IMR-90 (cell line): Measurements from ENCODE around the gene ARPC2. TPM values are rescaled to one million over a fixed set of nuclear protein-coding genes. Genes with fewer than 3 reads are reported as not detected.

Source experiments
- ATAC-seq: fragments of 200-7000 bp; cut with Tn5 transposase; 2 replicates; pipeline ENCODE4 v1.9.1; 2020; ENCODE audit warnings: low read depth, mild to moderate bottlenecking, moderate library complexity
- BruUV-seq: library from RNA; stranded (reverse); fragments of 400-500 nt; replicated peaks from 2 replicates; lab custom pipeline; 2021; lab: Mats Ljungman, UMichigan
- CTCF ChIA-PET: fragments of 300-600 bp; formaldehyde crosslinking; extraction: SDS; loops from one replicate; lab custom pipeline; 2021; ENCODE audit warnings: antibody characterized with exemption; lab: Yijun Ruan, JAX
- POLR2A ChIA-PET: fragments of 300-600 bp; sonication (Branson Sonifier 250); formaldehyde crosslinking; loops from one replicate; lab custom pipeline; 2022; ENCODE audit warnings: antibody characterized with exemption; ENCODE audit not compliant: unreplicated experiment; lab: Charles Lee
- DNase-seq: peaks from one replicate; pipeline ENCODE4 v3.0.0; 2013
- H2AFZ ChIP-seq: replicated peaks from 2 replicates; pipeline ENCODE3; 2013; ENCODE audit warnings: low read length, mild to moderate bottlenecking; ENCODE audit not compliant: poor library complexity
- H2AK5ac ChIP-seq: 2 replicates; pipeline ENCODE4 v1.6.1; 2013; ENCODE audit warnings: low read depth, low read length, inconsistent platforms
- H2AK9ac ChIP-seq: replicated peaks from 2 replicates; pipeline ENCODE3; 2013; ENCODE audit warnings: mild to moderate bottlenecking, low read depth, low read length, moderate library complexity; ENCODE audit not compliant: poor library complexity
- H2BK120ac ChIP-seq: 2 replicates; pipeline ENCODE4 v1.6.1; 2013; ENCODE audit warnings: low read depth, low read length, inconsistent platforms
- H2BK15ac ChIP-seq: 3 replicates; pipeline ENCODE4 v1.6.1; 2013; ENCODE audit warnings: low read depth, low read length, inconsistent platforms
- H2BK20ac ChIP-seq: 2 replicates; pipeline ENCODE4 v1.6.1; 2013; ENCODE audit warnings: low read depth, mild to moderate bottlenecking, inconsistent platforms, low read length, moderate library complexity
- H2BK5ac ChIP-seq: 2 replicates; pipeline ENCODE4 v1.6.1; 2013; ENCODE audit warnings: mild to moderate bottlenecking, low read depth, low read length, inconsistent platforms; ENCODE audit not compliant: poor library complexity, severe bottlenecking
- H3K14ac ChIP-seq: replicated peaks from 2 replicates; pipeline ENCODE4 v1.6.1; 2013; ENCODE audit warnings: low read depth, low read length, inconsistent platforms
- H3K18ac ChIP-seq: 2 replicates; pipeline ENCODE4 v1.6.1; 2013; ENCODE audit warnings: low read depth, low read length, control low read depth
- H3K23ac ChIP-seq: 2 replicates; pipeline ENCODE4 v1.6.1; 2013; ENCODE audit warnings: low read depth, low read length, inconsistent platforms
- H3K27ac ChIP-seq: 2 replicates; pipeline ENCODE4 v1.5.1; 2013; ENCODE audit warnings: mild to moderate bottlenecking, control low read depth, low read length; ENCODE audit not compliant: insufficient read depth
- H3K27me3 ChIP-seq: 2 replicates; pipeline ENCODE4 v1.6.1; 2013; ENCODE audit warnings: low read length; ENCODE audit not compliant: control insufficient read depth, insufficient read depth
- H3K36me3 ChIP-seq: 2 replicates; pipeline ENCODE4 v1.6.1; 2013; ENCODE audit warnings: low read length, mixed read lengths; ENCODE audit not compliant: control insufficient read depth, insufficient read depth
- H3K4ac ChIP-seq: 2 replicates; pipeline ENCODE4 v1.6.1; 2013; ENCODE audit warnings: low read depth, low read length, inconsistent platforms
- H3K4me1 ChIP-seq: 2 replicates; pipeline ENCODE4 v1.6.1; 2013; ENCODE audit warnings: low read length, mixed read lengths; ENCODE audit not compliant: control insufficient read depth, insufficient read depth
- H3K4me2 ChIP-seq: 2 replicates; pipeline ENCODE4 v1.6.1; 2013; ENCODE audit warnings: low read depth, mild to moderate bottlenecking, control low read depth, low read length, moderate library complexity
- H3K4me3 ChIP-seq: 2 replicates; pipeline ENCODE4 v1.5.1; 2013; ENCODE audit warnings: low read depth, mild to moderate bottlenecking, control low read depth, low read length, moderate library complexity; ENCODE audit not compliant: insufficient read depth
- H3K56ac ChIP-seq: 2 replicates; pipeline ENCODE4 v1.6.1; 2013; ENCODE audit warnings: low read length, inconsistent platforms; ENCODE audit not compliant: insufficient read depth; ENCODE audit errors: extremely low read depth
- H3K79me1 ChIP-seq, 2 experiments: 2 replicates each; pipeline ENCODE4 v1.6.1; 2013; ENCODE audit warnings: low read length in 2 of 2, inconsistent platforms in 1 of 2, low read depth in 1 of 2
- H3K9ac ChIP-seq: 2 replicates; pipeline ENCODE4 v1.6.1; 2013; ENCODE audit warnings: low read depth, low read length, control low read depth
- H3K9me1 ChIP-seq: 2 replicates; pipeline ENCODE4 v1.6.1; 2013; ENCODE audit warnings: low read length, inconsistent platforms; ENCODE audit not compliant: insufficient read depth
- H3K9me3 ChIP-seq: 2 replicates; pipeline ENCODE4 v1.6.1; 2013; ENCODE audit warnings: low read length; ENCODE audit not compliant: control insufficient read depth, insufficient read depth
- H4K20me1 ChIP-seq: 2 replicates; pipeline ENCODE4 v1.6.1; 2013; ENCODE audit warnings: low read length, inconsistent platforms; ENCODE audit not compliant: insufficient read depth
- H4K5ac ChIP-seq: 2 replicates; pipeline ENCODE4 v1.6.1; 2013; ENCODE audit warnings: mild to moderate bottlenecking, low read depth, low read length, control low read depth
- H4K8ac ChIP-seq, 2 experiments: 2 replicates each; pipeline ENCODE4 v1.6.1; 2013; ENCODE audit warnings: low read depth in 2 of 2, low read length in 2 of 2, control low read depth in 1 of 2, inconsistent platforms in 1 of 2
- H4K91ac ChIP-seq: 2 replicates; pipeline ENCODE4 v1.6.1; 2013; ENCODE audit warnings: low read depth, low read length, inconsistent platforms; ENCODE audit not compliant: insufficient read depth
- BHLHE40 ChIP-seq: fragments of 150-350 bp; IDR thresholded peaks from 2 replicates; pipeline ENCODE4 v1.6.1; 2016; ENCODE audit warnings: mild to moderate bottlenecking, low read depth, low read length
- CEBPB ChIP-seq: IDR thresholded peaks from 2 replicates; pipeline ENCODE4 v1.6.1; 2012; ENCODE audit warnings: low read depth, low read length, improper control_type of control experiment
- CHD1 ChIP-seq: IDR thresholded peaks from 2 replicates; pipeline ENCODE4 v1.6.1; 2012; ENCODE audit warnings: low read depth, low read length, improper control_type of control experiment
- FOS ChIP-seq: fragments of 150-350 bp; IDR thresholded peaks from 2 replicates; pipeline ENCODE4 v1.6.1; 2016; ENCODE audit warnings: low read depth, low read length
- MAFK ChIP-seq: IDR thresholded peaks from 2 replicates; pipeline ENCODE4 v1.6.1; 2012; ENCODE audit warnings: low read depth, low read length, improper control_type of control experiment
- MAZ ChIP-seq: IDR thresholded peaks from 2 replicates; pipeline ENCODE4 v1.6.1; 2012; ENCODE audit warnings: low read depth, mild to moderate bottlenecking, low read length, improper control_type of control experiment, moderate library complexity, borderline replicate concordance
- MXI1 ChIP-seq: IDR thresholded peaks from 2 replicates; pipeline ENCODE4 v1.6.1; 2012; ENCODE audit warnings: low read depth, mild to moderate bottlenecking, low read length, moderate library complexity, borderline replicate concordance
- NFE2L2 ChIP-seq: fragments of 150-350 bp; IDR thresholded peaks from 2 replicates; pipeline ENCODE4 v1.6.1; 2016; ENCODE audit warnings: low read depth, mild to moderate bottlenecking, low read length
- POLR2A ChIP-seq: IDR thresholded peaks from 2 replicates; pipeline ENCODE4 v1.6.1; 2012; ENCODE audit warnings: mild to moderate bottlenecking, low read depth, low read length
- RAD21 ChIP-seq: IDR thresholded peaks from 2 replicates; pipeline ENCODE4 v1.6.1; 2012; ENCODE audit warnings: low read length, improper control_type of control experiment
- RCOR1 ChIP-seq: IDR thresholded peaks from 2 replicates; pipeline ENCODE4 v1.6.1; 2012; ENCODE audit warnings: mild to moderate bottlenecking, low read length, improper control_type of control experiment; ENCODE audit not compliant: insufficient replicate concordance
- RFX5 ChIP-seq: IDR thresholded peaks from 2 replicates; pipeline ENCODE4 v1.8.0; 2012; ENCODE audit warnings: low read depth, mild to moderate bottlenecking, low read length, moderate library complexity
- SMC3 ChIP-seq: fragments of 150-350 bp; IDR thresholded peaks from 2 replicates; pipeline ENCODE4 v1.6.1; 2016; ENCODE audit warnings: low read depth, mild to moderate bottlenecking, antibody characterized with exemption, low read length, moderate library complexity
- WGBS, 2 experiments: methylation state at CpG; one replicate each; pipeline versions ENCODE4 v1.1.5 to v1.1.7; 2013; ENCODE audit warnings: missing lambda C conversion rate in 2 of 2; ENCODE audit not compliant: insufficient read length in 1 of 2; ENCODE audit errors: extremely low coverage in 2 of 2; 5-methylcytosine and 5-hydroxymethylcytosine counted together
- dilution Hi-C: fragments of 300-500 bp; cut with HindIII; formaldehyde crosslinking; loops from one replicate; pipeline ENCODE4 v1.14.3; 2018; ENCODE audit warnings: low sequenced_read_pairs; ENCODE audit not compliant: unreplicated experiment
- in situ Hi-C: fragments of 300-500 bp; cut with MboI; formaldehyde crosslinking; loops from 3 replicates; pipeline ENCODE4 v1.14.3; 2019; ENCODE audit warnings: low sequenced_read_pairs, inconsistent platforms, mixed read lengths
- intact Hi-C: fragments of 100-400 bp; cut with micrococcal nuclease; formaldehyde crosslinking; loops from 2 replicates; pipeline ENCODE4 v1.10.0; 2022
- polyA plus RNA-seq, 3 experiments: library from polyadenylated mRNA; depleted of rRNA; stranded (reverse); fragments of >200 nt; gene quantifications; 2 replicates each; pipeline ENCODE4 v1.2.3, GENCODE V29; 2012; ENCODE audit warnings: low replicate concordance in 1 of 3
- total RNA-seq: library from RNA; depleted of rRNA; stranded (reverse); fragments of >200 nt; gene quantifications from 2 replicates; pipeline ENCODE4 v1.2.3, GENCODE V29; 2012
- TF ChIP-seq, protein P1 (sequence below): fragments of 150-350 bp; IDR thresholded peaks from 2 replicates; pipeline ENCODE4 v1.6.1; 2016; ENCODE audit warnings: low read depth, mild to moderate bottlenecking, low read length, moderate library complexity, borderline replicate concordance
- TF ChIP-seq, protein P2 (sequence below): conservative IDR thresholded peaks from 2 replicates; pipeline ENCODE4 v1.5.1; 2012; ENCODE audit warnings: mild to moderate bottlenecking, low read depth, low read length, improper control_type of control experiment
- TF ChIP-seq, protein P3 (sequence below): fragments of 150-350 bp; IDR thresholded peaks from 2 replicates; pipeline ENCODE4 v1.6.1; 2017; ENCODE audit warnings: mild to moderate bottlenecking, antibody characterized with exemption, low read length, low read depth

The ARPC2 gene
- total and polyA plus RNA-seq, 2 of the 4 experiments (the other 2 are of a cell fraction) = 561 to 635 TPM

DNA sequence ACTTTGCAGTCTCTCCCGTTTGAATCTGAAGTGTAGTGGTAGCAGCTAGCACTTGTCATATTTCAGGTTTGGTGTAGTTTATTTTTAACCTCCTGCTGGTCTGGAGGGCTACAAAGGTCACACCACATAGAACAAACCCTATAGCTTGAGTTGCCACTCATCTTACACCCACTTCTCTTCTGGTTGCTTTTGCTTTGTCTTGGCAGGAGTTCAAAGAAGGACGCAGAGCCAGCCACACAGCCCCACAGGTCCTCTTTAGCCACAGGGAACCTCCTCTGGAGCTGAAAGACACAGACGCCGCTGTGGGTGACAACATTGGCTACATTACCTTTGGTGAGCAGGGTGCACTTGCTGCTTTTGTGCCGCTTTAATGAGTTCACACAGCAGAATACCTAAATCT lies 28.2 kb downstream of the ARPC2 start:
- no peak overlapping the region for H2AFZ ChIP-seq
- no peak overlapping the region for H2BK20ac ChIP-seq
- H4K20me1 ChIP-seq = peaks cover 27% of the 10 kb centered on the region
- H2BK120ac ChIP-seq = no peak overlapping the region
- CTCF ChIA-PET = no interaction called here
- intact Hi-C loops = no loop called here
- no peaks in the 10 kb centered on the region for H3K27me3 ChIP-seq
- no peak overlapping the region for H3K56ac ChIP-seq
- H3K79me1 ChIP-seq = peaks cover 44 to 70% of the 10 kb centered on the region in 2 experiments
- no peak overlapping the region for H2AK9ac ChIP-seq
- POLR2A ChIA-PET = no interaction called here
- no peak overlapping the region for H2BK15ac ChIP-seq
- no peaks in the 10 kb centered on the region for H3K9me3 ChIP-seq
- H3K14ac ChIP-seq = no peak overlapping the region
- H4K91ac ChIP-seq = no peak overlapping the region
- ATAC-seq = no peak
- BruUV-seq = no TSS peak
- WGBS, 2 experiments = 92% methylated on average over 2 of the region's 5 CpGs; no CpG with 5 or more reads in 1 of the 2 experiments
- H4K8ac ChIP-seq = no peak overlapping the region
- no peak overlapping the region for H4K5ac ChIP-seq
- in situ Hi-C loops = no loop called here
- 0 out of 2 replicates have a peak, but pooled peaks cover 5% of the 10 kb centered on the region for H3K9me1 ChIP-seq
- no peak overlapping the region for H3K9ac ChIP-seq
- no peak overlapping the region for H3K4me3 ChIP-seq
- dilution Hi-C loops = no loop called here
- peaks cover 69% of the 10 kb centered on the region for H3K36me3 ChIP-seq
- H2AK5ac ChIP-seq = no peak overlapping the region
- no peak overlapping the region for H3K27ac ChIP-seq
- no peak for DNase-seq
- no peak overlapping the region for H3K23ac ChIP-seq
- no peak overlapping the region for H2BK5ac ChIP-seq
- TF ChIP-seq, protein P1, sequence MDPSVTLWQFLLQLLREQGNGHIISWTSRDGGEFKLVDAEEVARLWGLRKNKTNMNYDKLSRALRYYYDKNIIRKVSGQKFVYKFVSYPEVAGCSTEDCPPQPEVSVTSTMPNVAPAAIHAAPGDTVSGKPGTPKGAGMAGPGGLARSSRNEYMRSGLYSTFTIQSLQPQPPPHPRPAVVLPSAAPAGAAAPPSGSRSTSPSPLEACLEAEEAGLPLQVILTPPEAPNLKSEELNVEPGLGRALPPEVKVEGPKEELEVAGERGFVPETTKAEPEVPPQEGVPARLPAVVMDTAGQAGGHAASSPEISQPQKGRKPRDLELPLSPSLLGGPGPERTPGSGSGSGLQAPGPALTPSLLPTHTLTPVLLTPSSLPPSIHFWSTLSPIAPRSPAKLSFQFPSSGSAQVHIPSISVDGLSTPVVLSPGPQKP = no peak
- TF ChIP-seq MXI1 = no peak
- TF ChIP-seq, protein P2, sequence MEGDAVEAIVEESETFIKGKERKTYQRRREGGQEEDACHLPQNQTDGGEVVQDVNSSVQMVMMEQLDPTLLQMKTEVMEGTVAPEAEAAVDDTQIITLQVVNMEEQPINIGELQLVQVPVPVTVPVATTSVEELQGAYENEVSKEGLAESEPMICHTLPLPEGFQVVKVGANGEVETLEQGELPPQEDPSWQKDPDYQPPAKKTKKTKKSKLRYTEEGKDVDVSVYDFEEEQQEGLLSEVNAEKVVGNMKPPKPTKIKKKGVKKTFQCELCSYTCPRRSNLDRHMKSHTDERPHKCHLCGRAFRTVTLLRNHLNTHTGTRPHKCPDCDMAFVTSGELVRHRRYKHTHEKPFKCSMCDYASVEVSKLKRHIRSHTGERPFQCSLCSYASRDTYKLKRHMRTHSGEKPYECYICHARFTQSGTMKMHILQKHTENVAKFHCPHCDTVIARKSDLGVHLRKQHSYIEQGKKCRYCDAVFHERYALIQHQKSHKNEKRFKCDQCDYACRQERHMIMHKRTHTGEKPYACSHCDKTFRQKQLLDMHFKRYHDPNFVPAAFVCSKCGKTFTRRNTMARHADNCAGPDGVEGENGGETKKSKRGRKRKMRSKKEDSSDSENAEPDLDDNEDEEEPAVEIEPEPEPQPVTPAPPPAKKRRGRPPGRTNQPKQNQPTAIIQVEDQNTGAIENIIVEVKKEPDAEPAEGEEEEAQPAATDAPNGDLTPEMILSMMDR = no peak
- TF ChIP-seq MAFK = no peak
- TF ChIP-seq POLR2A = no peak
- TF ChIP-seq SMC3 = no peak
- TF ChIP-seq BHLHE40 = no peak
- TF ChIP-seq FOS = no peak
- no peak for TF ChIP-seq CEBPB
- TF ChIP-seq RFX5 = no peak
- TF ChIP-seq CHD1 = no peak
- TF ChIP-seq RCOR1 = no peak
- TF ChIP-seq RAD21 = no peak
- TF ChIP-seq, protein P3, sequence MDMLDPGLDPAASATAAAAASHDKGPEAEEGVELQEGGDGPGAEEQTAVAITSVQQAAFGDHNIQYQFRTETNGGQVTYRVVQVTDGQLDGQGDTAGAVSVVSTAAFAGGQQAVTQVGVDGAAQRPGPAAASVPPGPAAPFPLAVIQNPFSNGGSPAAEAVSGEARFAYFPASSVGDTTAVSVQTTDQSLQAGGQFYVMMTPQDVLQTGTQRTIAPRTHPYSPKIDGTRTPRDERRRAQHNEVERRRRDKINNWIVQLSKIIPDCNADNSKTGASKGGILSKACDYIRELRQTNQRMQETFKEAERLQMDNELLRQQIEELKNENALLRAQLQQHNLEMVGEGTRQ = no peak
- no peak for TF ChIP-seq NFE2L2
- no peak for TF ChIP-seq MAZ
- no peak overlapping the region for H3K18ac ChIP-seq
- no peaks in the 10 kb centered on the region for H3K4me1 ChIP-seq
- H3K4me2 ChIP-seq = no peak overlapping the region
- H3K4ac ChIP-seq = no peak overlapping the region
